Measurements from ENCODE around the gene CALD1. TPM values are rescaled to one million over a fixed set of nuclear protein-coding genes. Genes with fewer than 3 reads are reported as not detected.

CALD1 gene
- total RNA-seq (ENCODE audit: unreplicated experiment): 61.8 TPM
- long read RNA-seq, partial matches to known transcripts: 40 of 51 reads
- long read RNA-seq, other reads (novel, unspliced or antisense): 7 of 51 reads

- H3K27ac Mint-ChIP-seq (ENCODE audit: unreplicated experiment): peak within 1 kb of the TSS; percentile 40
- H3K9me3 Mint-ChIP-seq (ENCODE audit: unreplicated experiment): no peaks in the 10 kb centered on the region
- no peaks in the 10 kb centered on the region for H3K27me3 Mint-ChIP-seq (ENCODE audit: unreplicated experiment)
- TF ChIP-seq CTCF (IDR thresholded peaks at IDR 0.05; ENCODE audit: partially characterized antibody, unreplicated experiment): no peak
- H3K4me3 Mint-ChIP-seq (ENCODE audit: unreplicated experiment): peak within 1 kb of the TSS; percentile 87
- peak; percentile 65 for DNase-seq
- no peaks in the 10 kb centered on the region for H3K36me3 Mint-ChIP-seq (ENCODE audit: unreplicated experiment)
- peaks cover 33% of the 10 kb centered on the region for H3K4me1 Mint-ChIP-seq (ENCODE audit: low read depth, unreplicated experiment)
These were observed at the start of gene CALD1 for GRCh38 chr7:134778941-134779740. CALD1 (plus strand) TSS chr7:134779634; CDS start chr7:134867734, 88,100 bp downstream.

GRCh38 chr7:134729895-134730294, 49.5 kb upstream of the CALD1 start:
- Mint-ChIP-seq H3K27ac (ENCODE audit: unreplicated experiment) (no peak overlapping the region), H3K9me3 (ENCODE audit: unreplicated experiment) (no peaks in the 10 kb centered on the region), H3K36me3 (ENCODE audit: unreplicated experiment) (no peaks in the 10 kb centered on the region), H3K4me3 (ENCODE audit: unreplicated experiment) (no peak overlapping the region), H3K4me1 (ENCODE audit: low read depth, unreplicated experiment) (no peaks in the 10 kb centered on the region), H3K27me3 (ENCODE audit: unreplicated experiment) (peaks cover 2% of the 10 kb centered on the region)
- DNase-seq: no peak
- no peak for TF ChIP-seq CTCF (IDR thresholded peaks at IDR 0.05; ENCODE audit: partially characterized antibody, unreplicated experiment)

GRCh38 chr7:134730411-134730829, 49.0 kb upstream of the CALD1 start:
- H3K4me1 Mint-ChIP-seq (ENCODE audit: low read depth, unreplicated experiment): no peaks in the 10 kb centered on the region
- H3K27ac Mint-ChIP-seq (ENCODE audit: unreplicated experiment): no peak overlapping the region
- H3K36me3 Mint-ChIP-seq (ENCODE audit: unreplicated experiment): no peaks in the 10 kb centered on the region
- no peak overlapping the region for H3K4me3 Mint-ChIP-seq (ENCODE audit: unreplicated experiment)
- no peak for TF ChIP-seq CTCF (IDR thresholded peaks at IDR 0.05; ENCODE audit: partially characterized antibody, unreplicated experiment)
- H3K9me3 Mint-ChIP-seq (ENCODE audit: unreplicated experiment): no peaks in the 10 kb centered on the region
- H3K27me3 Mint-ChIP-seq (ENCODE audit: unreplicated experiment): peaks cover 2% of the 10 kb centered on the region
- no peak for DNase-seq

GRCh38 chr7:134731616-134732015, 47.8 kb upstream of the CALD1 start:
- TF ChIP-seq CTCF (IDR thresholded peaks at IDR 0.05; ENCODE audit: partially characterized antibody, unreplicated experiment): no peak
- Mint-ChIP-seq H3K27ac (ENCODE audit: unreplicated experiment) (no peak overlapping the region), H3K27me3 (ENCODE audit: unreplicated experiment) (peaks cover 2% of the 10 kb centered on the region), H3K4me3 (ENCODE audit: unreplicated experiment) (no peak overlapping the region), H3K36me3 (ENCODE audit: unreplicated experiment) (no peaks in the 10 kb centered on the region), H3K4me1 (ENCODE audit: low read depth, unreplicated experiment) (no peaks in the 10 kb centered on the region), H3K9me3 (ENCODE audit: unreplicated experiment) (no peaks in the 10 kb centered on the region)
- DNase-seq: no peak

- TF ChIP-seq CTCF (IDR thresholded peaks at IDR 0.05; ENCODE audit: partially characterized antibody, unreplicated experiment): no peak
- Mint-ChIP-seq H3K4me3 (ENCODE audit: unreplicated experiment) (no peak overlapping the region), H3K9me3 (ENCODE audit: unreplicated experiment) (no peaks in the 10 kb centered on the region), H3K4me1 (ENCODE audit: low read depth, unreplicated experiment) (no peaks in the 10 kb centered on the region), H3K27me3 (ENCODE audit: unreplicated experiment) (peaks cover 2% of the 10 kb centered on the region), H3K36me3 (ENCODE audit: unreplicated experiment) (no peaks in the 10 kb centered on the region), H3K27ac (ENCODE audit: unreplicated experiment) (no peak overlapping the region)
- no peak for DNase-seq
These were observed 46.7 kb upstream of the CALD1 start for GRCh38 chr7:134732728-134733127.

Data from glutamatergic neuron (in vitro differentiated cells).